ENCODE measurements around the gene GNG4.
"Not testable (repeated sequence)": the region's sequence is repeated elsewhere in the genome, so short reads cannot be mapped to it uniquely, and the experiment has no call there.

Gene GNG4

GRCh38 chr1:235648954-235649367 lies 623 bp downstream of the GNG4 start:
- peak; percentile 60 to 66 for DNase-seq

- DNase-seq, result no peak
Measured at GRCh38 chr1:235648407-235648907, 1.1 kb downstream of the GNG4 start.

GRCh38 chr1:235647537-235647936 lies 2.0 kb downstream of the GNG4 start:
- not testable (repeated sequence) for DNase-seq

GRCh38 chr1:235646463-235646862 lies 3.1 kb downstream of the GNG4 start:
- no peak for DNase-seq

GRCh38 chr1:235644693-235645305 lies 4.8 kb downstream of the GNG4 start:
- no peak for DNase-seq

GRCh38 chr1:235643837-235644692 lies 5.5 kb downstream of the GNG4 start:
- no peak for DNase-seq

- no peak for DNase-seq
Measured at GRCh38 chr1:235642943-235643371, 6.6 kb downstream of the GNG4 start.

- DNase-seq, result peak; percentile 67 to 74
Measured at GRCh38 chr1:235642011-235642942, 7.3 kb downstream of the GNG4 start.

GRCh38 chr1:235640580-235640979 lies 9.0 kb downstream of the GNG4 start:
- DNase-seq, result no peak

- no peak for DNase-seq
Measured at GRCh38 chr1:235639226-235640205, 10.1 kb downstream of the GNG4 start.

GRCh38 chr1:235638612-235639011 lies 11.0 kb downstream of the GNG4 start:
- DNase-seq, result not testable (repeated sequence)

- no peak for DNase-seq
Measured at GRCh38 chr1:235637756-235638534, 11.6 kb downstream of the GNG4 start.

GRCh38 chr1:235635938-235636662 lies 13.5 kb downstream of the GNG4 start:
- DNase-seq, result no peak

GRCh38 chr1:235632506-235633401 lies 16.8 kb downstream of the GNG4 start:
- DNase-seq, result no peak

- DNase-seq, result no peak
Measured at GRCh38 chr1:235631816-235632215, 17.8 kb downstream of the GNG4 start.

- no peak for DNase-seq
Measured at GRCh38 chr1:235628316-235629005, 21.1 kb downstream of the GNG4 start.

GRCh38 chr1:235625831-235626230 lies 23.8 kb downstream of the GNG4 start:
- no peak for DNase-seq

- DNase-seq, result no peak
Measured at GRCh38 chr1:235625340-235625739, 24.2 kb downstream of the GNG4 start.

Measured in activated CD4-positive, alpha-beta T cell treated with anti-CD3 and anti-CD28 coated beads, Interleukin-2, amount 50 U/mL, for 48 hours (primary cell).